ENCODE results near the gene MAP1S. TPM values are rescaled to one million over a fixed set of nuclear protein-coding genes. Genes with fewer than 3 reads are reported as not detected.

Gene MAP1S
- polyA plus RNA-seq, 1 donor from 2014 or later = 5.8 TPM

GRCh38 chr19:17727843-17728242, 8.6 kb downstream of the MAP1S start:
- no peaks in the 10 kb centered on the region for H3K9me3 ChIP-seq (ENCODE audit: low read length)
- H3F3A ChIP-seq (ENCODE audit: insufficient read depth, low read length, poor library complexity, severe bottlenecking) = no peaks in the 10 kb centered on the region
- H4K20me1 ChIP-seq (ENCODE audit: insufficient read depth) = peaks cover 4% of the 10 kb centered on the region
- peaks cover 16% of the 10 kb centered on the region for H3K36me3 ChIP-seq (ENCODE audit: insufficient read depth, low read length)
- no peak overlapping the region for H3K4me3 ChIP-seq (ENCODE audit: low read length)
- peaks cover 15% of the 10 kb centered on the region for H3K79me2 ChIP-seq (replicated peaks; ENCODE audit: insufficient read depth, low read length)
- no peak overlapping the region for H2AFZ ChIP-seq (ENCODE audit: low read depth, low read length)
- H3K27ac ChIP-seq (ENCODE audit: low read length) = no peak overlapping the region
- no peaks in the 10 kb centered on the region for H3K27me3 ChIP-seq (ENCODE audit: insufficient read depth, low read depth, low read length)
- H3K9me2 ChIP-seq (ENCODE audit: insufficient read depth, low read length) = no peaks in the 10 kb centered on the region
- H3K4me2 ChIP-seq (ENCODE audit: low read length) = no peak overlapping the region
- H3K9ac ChIP-seq (ENCODE audit: low read length) = no peak overlapping the region
- TF ChIP-seq TAF1 (IDR thresholded peaks at IDR 0.05; ENCODE audit: low read depth) (no peak), POLR2AphosphoS5 (IDR thresholded peaks at IDR 0.05) (no peak), CTCF (IDR thresholded peaks at IDR 0.05; ENCODE audit: poor library complexity, severe bottlenecking) (no peak), EZH2 (IDR thresholded peaks at IDR 0.05; ENCODE audit: borderline replicate concordance, insufficient read depth, low read length, poor library complexity, severe bottlenecking) (no peak), EP300 (conservative IDR thresholded peaks at IDR 0.05; ENCODE audit: poor library complexity, severe bottlenecking) (no peak), REST (IDR thresholded peaks at IDR 0.05; ENCODE audit: borderline replicate concordance) (no peak), MXI1 (conservative IDR thresholded peaks at IDR 0.05; ENCODE audit: poor library complexity, severe bottlenecking) (no peak), RAD21 (conservative IDR thresholded peaks at IDR 0.05) (no peak), SMC3 (conservative IDR thresholded peaks at IDR 0.05; ENCODE audit: poor library complexity) (no peak)

- H3K4me3 ChIP-seq (ENCODE audit: low read length) = no peak overlapping the region
- no peak overlapping the region for H2AFZ ChIP-seq (ENCODE audit: low read depth, low read length)
- H3K4me2 ChIP-seq (ENCODE audit: low read length) = no peak overlapping the region
- no peaks in the 10 kb centered on the region for H4K20me1 ChIP-seq (ENCODE audit: insufficient read depth)
- H3K9me3 ChIP-seq (ENCODE audit: low read length) = no peaks in the 10 kb centered on the region
- no peak for TF ChIP-seq SMC3 (conservative IDR thresholded peaks at IDR 0.05; ENCODE audit: poor library complexity)
- no peak for TF ChIP-seq CTCF (IDR thresholded peaks at IDR 0.05; ENCODE audit: poor library complexity, severe bottlenecking)
- no peak for TF ChIP-seq EZH2 (IDR thresholded peaks at IDR 0.05; ENCODE audit: borderline replicate concordance, insufficient read depth, low read length, poor library complexity, severe bottlenecking)
- no peak for TF ChIP-seq MXI1 (conservative IDR thresholded peaks at IDR 0.05; ENCODE audit: poor library complexity, severe bottlenecking)
- H3K9ac ChIP-seq (ENCODE audit: low read length) = no peak overlapping the region
- H3K9me2 ChIP-seq (ENCODE audit: insufficient read depth, low read length) = no peaks in the 10 kb centered on the region
- H3F3A ChIP-seq (ENCODE audit: insufficient read depth, low read length, poor library complexity, severe bottlenecking) = no peaks in the 10 kb centered on the region
- H3K79me2 ChIP-seq (replicated peaks; ENCODE audit: insufficient read depth, low read length) = peaks cover 15% of the 10 kb centered on the region
- H3K27me3 ChIP-seq (ENCODE audit: insufficient read depth, low read depth, low read length) = no peaks in the 10 kb centered on the region
- H3K36me3 ChIP-seq (ENCODE audit: insufficient read depth, low read length) = peaks cover 16% of the 10 kb centered on the region
- H3K27ac ChIP-seq (ENCODE audit: low read length) = no peak overlapping the region
These were observed 13.8 kb downstream of the MAP1S start for GRCh38 chr19:17733127-17733526.
